CD1c-positive myeloid dendritic cell (primary cell): ENCODE data around the gene FGD6.
"Not testable (repeated sequence)": the region's sequence is repeated elsewhere in the genome, so short reads cannot be mapped to it uniquely, and the experiment has no call there.

Experiments
- DNase-seq: peaks from one replicate; pipeline ENCODE4 v3.0.0-alpha.2; 2016; ENCODE audit errors: extremely low spot score

The FGD6 gene

GRCh38 chr12:95234187-95234586 lies 16.9 kb upstream of the FGD6 start:
- DNase-seq: not testable (repeated sequence)

- no peak for DNase-seq
Measured at GRCh38 chr12:95231190-95231589, 13.9 kb upstream of the FGD6 start.

GRCh38 chr12:95230313-95230712 lies 13.0 kb upstream of the FGD6 start:
- no peak for DNase-seq

GRCh38 chr12:95229636-95230035 lies 12.4 kb upstream of the FGD6 start:
- no peak for DNase-seq

GRCh38 chr12:95228617-95229016 lies 11.3 kb upstream of the FGD6 start:
- DNase-seq: no peak

GRCh38 chr12:95227818-95228356 lies 10.6 kb upstream of the FGD6 start:
- DNase-seq: no peak

GRCh38 chr12:95225645-95226212 lies 8.5 kb upstream of the FGD6 start:
- DNase-seq: no peak

- no peak for DNase-seq
Measured at GRCh38 chr12:95224202-95225170, 7.2 kb upstream of the FGD6 start.

- DNase-seq: no peak
Measured at GRCh38 chr12:95220726-95221125, 3.5 kb upstream of the FGD6 start.

GRCh38 chr12:95220190-95220589 lies 2.9 kb upstream of the FGD6 start:
- DNase-seq: no peak

- peak; percentile 48 for DNase-seq
Measured at GRCh38 chr12:95218150-95219133, 1.2 kb upstream of the FGD6 start.

- DNase-seq: peak; percentile 25
Measured at GRCh38 chr12:95216711-95217376, 423 bp downstream of the FGD6 start.

- peak; percentile 80 for DNase-seq
Measured at GRCh38 chr12:95215949-95216348, 1.3 kb downstream of the FGD6 start.

- no peak for DNase-seq
Measured at GRCh38 chr12:95214466-95214865, 2.8 kb downstream of the FGD6 start.

- DNase-seq: no peak
Measured at GRCh38 chr12:95213928-95214327, 3.3 kb downstream of the FGD6 start.

- no peak for DNase-seq
Measured at GRCh38 chr12:95213119-95213518, 4.1 kb downstream of the FGD6 start.

GRCh38 chr12:95212586-95212985 lies 4.7 kb downstream of the FGD6 start:
- peak; percentile 81 for DNase-seq

- no peak for DNase-seq
Measured at GRCh38 chr12:95208678-95209077, 8.6 kb downstream of the FGD6 start.

GRCh38 chr12:95207407-95207806 lies 9.9 kb downstream of the FGD6 start:
- no peak for DNase-seq

- no peak for DNase-seq
Measured at GRCh38 chr12:95206916-95207315, 10.4 kb downstream of the FGD6 start.

- DNase-seq: peak; percentile 55
Measured at GRCh38 chr12:95205685-95206084, 11.6 kb downstream of the FGD6 start.
